Effector memory CD8-positive, alpha-beta T cell (primary cell): ENCODE results near the gene TADA1.
"Not testable (repeated sequence)": the region's sequence is repeated elsewhere in the genome, so short reads cannot be mapped to it uniquely, and the experiment has no call there.

Experiments used
- ATAC-seq: fragments of 150-1000 bp; cut with Tn5 transposase; replicated peaks from 2 replicates; pipeline ENCODE4 v1.10.0; 2021; ENCODE audit warnings: mild to moderate bottlenecking, moderate library complexity
- DNase-seq, 3 experiments: peaks; one replicate each; pipeline ENCODE4 v3.0.0; 2021
- H3K27ac Mint-ChIP-seq, 2 donors: one replicate each; pipeline ENCODE4 v1.8.0; 2022; ENCODE audit warnings: mild to moderate bottlenecking in 2 of 2, mixed read lengths in 2 of 2, moderate library complexity in 2 of 2
- H3K27me3 Mint-ChIP-seq, 2 donors: one replicate each; pipeline ENCODE4 v1.8.0; 2022; ENCODE audit warnings: mixed read lengths in 2 of 2
- H3K36me3 Mint-ChIP-seq: one replicate; pipeline ENCODE4 v1.8.0; 2022; ENCODE audit warnings: mild to moderate bottlenecking, moderate library complexity, mixed read lengths; ENCODE audit not compliant: insufficient read depth
- H3K4me1 Mint-ChIP-seq, 2 donors: one replicate each; pipeline ENCODE4 v1.8.0; 2022; ENCODE audit warnings: low read depth in 2 of 2, mixed read lengths in 2 of 2
- H3K4me3 Mint-ChIP-seq, 2 donors: one replicate each; pipeline ENCODE4 v1.8.0; 2022; ENCODE audit warnings: mild to moderate bottlenecking in 2 of 2, mixed read lengths in 2 of 2, moderate library complexity in 2 of 2
- H3K9me3 Mint-ChIP-seq, 2 donors: one replicate each; pipeline ENCODE4 v1.8.0; 2022; ENCODE audit warnings: mixed read lengths in 2 of 2

The TADA1 gene

GRCh38 chr1:166852918-166853317 is 23.1 kb downstream of the TADA1 start:
- Mint-ChIP-seq H3K36me3 (peaks cover 65% of the 10 kb centered on the region), H3K27me3 (no peaks in the 10 kb centered on the region), H3K27ac (peak overlapping the region in 1 of 2 donors; percentile 0), H3K4me3 (no peak overlapping the region), H3K9me3 (no peaks in the 10 kb centered on the region), H3K4me1 (peaks cover 8 to 17% of the 10 kb centered on the region in 2 donors)
- no peak for DNase-seq
- ATAC-seq = no peak

GRCh38 chr1:166849135-166849534 is 26.9 kb downstream of the TADA1 start:
- no peak for DNase-seq
- Mint-ChIP-seq H3K36me3 (peaks cover 64% of the 10 kb centered on the region), H3K27me3 (no peaks in the 10 kb centered on the region), H3K4me3 (no peak overlapping the region), H3K4me1 (peaks cover 25 to 45% of the 10 kb centered on the region in 2 donors), H3K27ac (no peak overlapping the region), H3K9me3 (no peaks in the 10 kb centered on the region)
- no peak for ATAC-seq

GRCh38 chr1:166848193-166848592 is 27.9 kb downstream of the TADA1 start:
- Mint-ChIP-seq H3K36me3 (peaks cover 65% of the 10 kb centered on the region), H3K4me1 (peaks cover 33 to 47% of the 10 kb centered on the region in 2 donors), H3K27ac (no peak overlapping the region), H3K9me3 (no peaks in the 10 kb centered on the region), H3K27me3 (no peaks in the 10 kb centered on the region), H3K4me3 (no peak overlapping the region)
- ATAC-seq (no peak), DNase-seq (no peak)

DNA sequence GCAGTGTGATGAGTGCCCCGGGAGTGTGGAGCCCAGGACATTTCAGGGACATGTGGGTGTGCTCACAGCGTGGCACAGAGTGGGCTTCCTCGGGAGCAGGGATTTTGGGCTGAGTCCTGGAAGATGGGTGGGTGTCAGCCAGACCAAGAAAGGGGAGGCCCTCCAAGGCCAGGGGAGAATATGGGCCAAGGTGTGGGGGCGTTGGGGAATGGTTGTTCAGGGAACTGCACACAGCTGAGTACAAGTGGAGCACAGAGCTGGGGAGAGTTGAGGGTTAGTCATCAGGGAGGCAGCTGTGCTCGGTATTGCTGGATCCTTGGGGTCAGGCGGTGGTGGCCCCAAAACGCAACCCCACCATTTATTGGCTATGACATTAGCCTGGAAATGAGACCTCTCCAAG is 31.3 kb downstream of the TADA1 start:
- DNase-seq (no peak), ATAC-seq (no peak)
- Mint-ChIP-seq H3K4me1 (peaks cover 45 to 48% of the 10 kb centered on the region in 2 donors), H3K27ac (peak overlapping the region; percentile 73 to 89), H3K27me3 (no peaks in the 10 kb centered on the region), H3K9me3 (no peaks in the 10 kb centered on the region), H3K4me3 (peak overlapping the region in 1 of 2 donors; percentile 48), H3K36me3 (peaks cover 47% of the 10 kb centered on the region)

GRCh38 chr1:166843769-166844596 is 32.1 kb downstream of the TADA1 start:
- DNase-seq = no peak
- no peaks in the 10 kb centered on the region for H3K9me3 Mint-ChIP-seq
- H3K4me3 Mint-ChIP-seq = no peak overlapping the region
- no peak for ATAC-seq
- H3K27me3 Mint-ChIP-seq = no peaks in the 10 kb centered on the region
- peaks cover 46 to 48% of the 10 kb centered on the region in 2 donors for H3K4me1 Mint-ChIP-seq
- H3K36me3 Mint-ChIP-seq = peaks cover 40% of the 10 kb centered on the region
- H3K27ac Mint-ChIP-seq = peak overlapping the region; percentile 73 to 89

DNA sequence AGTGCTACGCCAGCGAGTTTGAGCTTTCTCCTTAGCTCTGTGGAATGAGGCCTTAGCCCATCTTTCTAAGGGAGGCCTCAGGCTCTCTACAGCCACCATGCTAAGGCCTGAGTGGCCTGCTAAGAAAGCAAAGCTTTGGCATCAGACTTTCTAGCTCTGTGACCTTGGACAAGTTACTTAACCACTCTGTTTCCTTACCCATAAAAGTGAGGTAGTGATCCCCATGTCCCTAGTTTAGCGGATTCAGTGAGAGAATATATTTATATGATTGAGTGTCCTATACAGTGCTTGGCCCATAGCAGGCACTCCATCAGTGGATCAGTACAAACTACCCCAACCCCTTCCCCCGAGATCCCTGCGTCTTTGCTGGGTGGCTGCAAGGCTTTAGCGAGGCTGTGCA is 32.7 kb downstream of the TADA1 start:
- H3K27me3 Mint-ChIP-seq = no peaks in the 10 kb centered on the region

DNA sequence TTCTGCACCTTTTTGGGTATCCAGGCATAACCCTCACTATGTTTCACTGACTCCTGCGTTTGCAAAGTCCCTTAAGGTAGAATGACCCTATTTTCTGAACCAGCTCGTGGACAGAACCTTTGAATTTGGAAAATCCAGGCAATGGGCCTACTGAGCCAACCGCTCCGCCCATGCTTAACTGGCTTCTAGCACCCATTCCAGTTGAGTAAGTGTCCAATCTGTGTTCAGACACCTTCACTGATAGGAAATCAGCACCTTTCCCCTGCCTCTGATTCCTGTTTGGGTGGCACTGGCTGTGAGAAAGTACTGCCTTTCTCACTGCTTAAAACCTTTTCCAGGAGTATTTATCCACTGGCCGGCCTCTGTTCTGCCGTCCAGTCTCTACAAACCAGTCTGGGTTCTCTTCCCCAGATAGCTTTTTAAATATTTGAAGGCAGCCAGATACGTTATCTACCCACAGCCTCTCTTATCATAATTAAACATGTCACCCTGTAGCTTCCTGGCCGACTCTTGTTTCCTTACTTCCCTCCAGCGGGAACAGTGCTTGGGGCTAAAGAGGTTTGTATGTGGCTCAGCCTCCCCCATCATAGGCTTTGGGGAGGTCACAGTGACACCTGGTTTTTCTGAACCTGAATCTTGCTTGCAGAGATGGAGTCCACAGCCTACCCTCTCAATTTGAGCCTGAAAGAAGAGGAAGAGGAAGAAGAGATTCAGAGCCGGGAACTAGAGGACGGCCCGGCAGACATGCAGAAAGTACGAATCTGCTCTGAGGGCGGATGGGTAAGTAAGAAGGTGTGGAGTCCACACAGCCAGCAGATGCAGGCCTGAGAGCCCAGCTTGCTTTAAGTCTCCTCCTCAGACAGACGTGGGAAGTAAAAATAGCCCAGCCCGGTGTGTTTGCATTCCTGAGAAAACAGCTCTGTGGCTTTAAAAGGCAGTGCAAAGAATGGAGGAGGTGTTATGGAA is 35.5 kb downstream of the TADA1 start:
- DNase-seq = no peak
- ATAC-seq = no peak
- Mint-ChIP-seq H3K36me3 (peaks cover 20% of the 10 kb centered on the region), H3K27ac (peak overlapping the region; percentile 85 to 95), H3K4me1 (peaks cover 36 to 37% of the 10 kb centered on the region in 2 donors), H3K4me3 (peak overlapping the region; percentile 82 to 85), H3K9me3 (no peaks in the 10 kb centered on the region), H3K27me3 (no peaks in the 10 kb centered on the region)

More for the DNA sequence above, 32.7 kb downstream of the TADA1 start:
- DNase-seq (no peak), ATAC-seq (no peak)
- Mint-ChIP-seq H3K9me3 (no peaks in the 10 kb centered on the region), H3K27ac (peak overlapping the region in 1 of 2 donors; percentile 89), H3K36me3 (peaks cover 38% of the 10 kb centered on the region), H3K4me3 (no peak overlapping the region), H3K4me1 (peaks cover 53 to 54% of the 10 kb centered on the region in 2 donors)

DNA sequence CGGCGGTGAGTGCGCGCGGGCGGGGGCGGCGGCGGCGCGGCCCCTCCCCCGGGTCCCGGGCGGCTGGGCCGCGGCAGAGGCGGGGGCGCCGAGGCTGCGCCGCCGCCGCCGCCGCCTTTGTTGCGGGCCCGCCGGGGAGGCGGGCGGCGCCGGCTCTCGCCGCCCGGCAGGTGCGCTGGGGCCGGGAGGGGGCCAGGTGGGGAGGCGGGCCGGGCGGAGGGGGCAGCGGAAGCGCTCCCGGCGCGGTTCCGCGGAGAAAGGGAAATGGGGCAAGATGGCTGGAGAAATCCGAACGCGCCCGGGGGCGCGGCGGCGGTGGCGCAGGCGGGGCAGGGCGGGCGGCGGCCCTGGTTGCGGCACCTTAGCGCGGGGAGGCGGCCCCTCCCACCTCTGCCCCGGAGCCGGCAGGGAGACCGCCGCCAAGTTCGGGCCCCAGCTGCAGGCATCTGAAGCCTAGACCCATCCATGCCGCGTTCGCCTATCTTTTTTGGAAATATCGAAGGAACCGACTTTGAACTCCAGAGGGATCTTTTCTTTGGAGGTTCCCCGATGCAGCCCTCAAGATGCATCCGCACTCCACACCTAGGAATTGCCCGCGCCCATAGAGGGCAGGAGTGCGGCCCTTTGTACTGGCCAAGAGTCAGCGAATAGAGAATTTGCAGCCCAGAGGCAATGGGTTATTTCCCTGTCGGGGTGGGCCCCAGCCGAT is 36.3 kb downstream of the TADA1 start:
- peak; percentile 41 to 47 (median 45) for DNase-seq
- peaks cover 14% of the 10 kb centered on the region for H3K36me3 Mint-ChIP-seq

DNA sequence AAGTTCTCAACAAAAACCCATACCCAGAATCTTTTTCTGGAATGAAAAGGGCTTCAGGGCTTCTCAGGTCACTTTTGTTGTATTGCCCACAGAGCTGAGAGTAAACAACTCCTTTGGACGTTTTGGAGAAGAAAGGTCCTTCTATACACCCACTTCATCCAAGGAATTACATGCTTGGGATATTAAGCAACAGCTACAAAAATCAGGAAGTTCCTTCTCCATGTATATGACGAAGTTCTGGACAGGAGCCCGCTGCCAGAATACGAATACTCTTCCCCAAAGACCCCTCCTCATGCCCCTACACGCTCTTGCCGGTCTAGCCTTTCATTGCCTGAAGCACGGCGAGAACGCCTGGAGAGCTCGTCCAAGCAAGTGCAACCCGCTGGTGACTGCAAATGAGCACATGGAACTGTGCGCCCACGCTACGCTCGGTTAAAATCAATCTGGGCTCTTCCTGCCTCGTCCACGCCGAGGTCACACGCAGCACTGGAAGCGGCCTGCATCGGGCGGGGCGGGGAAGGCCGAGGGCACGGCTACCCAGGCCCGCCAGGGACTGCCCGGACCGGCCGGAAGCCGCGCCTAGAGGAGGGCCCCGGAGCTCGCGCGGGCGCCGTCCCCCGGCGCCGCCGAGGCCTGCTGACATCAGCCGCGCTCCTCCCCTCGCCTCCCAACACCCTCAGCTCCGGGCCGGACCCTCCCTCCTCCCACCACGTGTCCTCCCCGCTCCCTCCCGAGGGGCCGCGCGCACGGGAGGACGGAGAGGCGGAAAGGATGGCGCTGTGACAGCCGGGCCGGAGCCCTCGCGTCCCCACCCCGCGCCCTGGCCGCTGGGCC is 37.1 kb downstream of the TADA1 start, which contains the start of gene POGK:
Gene POGK (plus strand): TSS at position 710 of the 834 bp plus-strand sequence. CDS start 1,482 bp downstream, outside the sequence.
- H3K27me3 Mint-ChIP-seq = no peaks in the 10 kb centered on the region
- H3K4me3 Mint-ChIP-seq = peak within 1 kb of the TSS; percentile 85 to 87
- no peaks in the 10 kb centered on the region for H3K9me3 Mint-ChIP-seq
- H3K36me3 Mint-ChIP-seq = peaks cover 6% of the 10 kb centered on the region
- ATAC-seq = peak; percentile 89
- H3K27ac Mint-ChIP-seq = peak within 1 kb of the TSS; percentile 90 to 95
- peaks cover 26 to 27% of the 10 kb centered on the region in 2 donors for H3K4me1 Mint-ChIP-seq
- DNase-seq = peak; percentile 70 to 72 (median 71)

More for the DNA sequence above, 36.3 kb downstream of the TADA1 start:
- H3K27ac Mint-ChIP-seq = peak overlapping the region; percentile 90 to 95
- peak overlapping the region; percentile 85 to 87 for H3K4me3 Mint-ChIP-seq
- peaks cover 32 to 35% of the 10 kb centered on the region in 2 donors for H3K4me1 Mint-ChIP-seq
- no peaks in the 10 kb centered on the region for H3K27me3 Mint-ChIP-seq
- no peaks in the 10 kb centered on the region for H3K9me3 Mint-ChIP-seq
- peak; percentile 61 for ATAC-seq

GRCh38 chr1:166836733-166837132 is 39.3 kb downstream of the TADA1 start:
- H3K36me3 Mint-ChIP-seq = peaks cover 3% of the 10 kb centered on the region
- DNase-seq = no peak
- no peak overlapping the region for H3K27ac Mint-ChIP-seq

GRCh38 chr1:166829762-166830161 is 46.3 kb downstream of the TADA1 start:
- H3K27me3 Mint-ChIP-seq = peaks cover 19 to 20% of the 10 kb centered on the region in 2 donors
- not testable (repeated sequence) for H3K9me3 Mint-ChIP-seq, H3K27ac Mint-ChIP-seq, H3K4me3 Mint-ChIP-seq, H3K4me1 Mint-ChIP-seq, H3K36me3 Mint-ChIP-seq, ATAC-seq, DNase-seq

More at GRCh38 chr1:166836733-166837132, 39.3 kb downstream of the TADA1 start:
- no peak for ATAC-seq
- Mint-ChIP-seq H3K4me3 (no peak overlapping the region), H3K9me3 (no peaks in the 10 kb centered on the region), H3K27me3 (peaks cover 12 to 13% of the 10 kb centered on the region in 2 donors), H3K4me1 (peaks cover 17 to 19% of the 10 kb centered on the region in 2 donors)

DNA sequence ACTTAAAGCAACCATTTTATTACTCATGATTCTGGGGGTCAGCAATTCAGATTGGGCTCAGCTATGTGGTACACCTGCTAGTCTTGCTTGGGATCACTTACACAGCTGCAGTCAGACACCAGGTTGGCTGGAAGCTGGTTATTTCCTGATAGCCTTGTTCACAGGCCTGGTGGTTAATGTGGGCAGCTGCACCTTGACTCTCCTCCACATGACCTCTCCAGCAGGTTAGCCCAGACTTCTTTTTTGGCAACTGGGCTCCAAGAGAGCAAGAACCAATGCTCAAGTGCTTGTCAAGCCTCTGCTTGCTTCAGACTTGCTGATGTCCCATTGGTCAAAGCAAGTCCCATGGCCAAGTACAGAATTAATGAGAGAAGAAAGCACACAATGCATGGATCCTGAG is 48.6 kb downstream of the TADA1 start:
- Mint-ChIP-seq H3K4me1 (no peaks in the 10 kb centered on the region), H3K4me3 (no peak overlapping the region), H3K36me3 (no peaks in the 10 kb centered on the region), H3K27me3 (peaks cover 13 to 15% of the 10 kb centered on the region in 2 donors), H3K9me3 (peaks cover 0 to 3% of the 10 kb centered on the region in 2 donors), H3K27ac (no peak overlapping the region)
- no peak for DNase-seq
- ATAC-seq = no peak
